ENCODE results near the gene WSB1.

GRCh38 chr17:27323538-27324215 is 29.8 kb downstream of the WSB1 start:
- TF ChIP-seq CTCF (IDR thresholded peaks at IDR 0.05; ENCODE audit: borderline replicate concordance, extremely low read depth, low read length, poor library complexity, severe bottlenecking) (no peak), EZH2 (IDR thresholded peaks at IDR 0.05; ENCODE audit: borderline replicate concordance, low read depth, low read length, severe bottlenecking) (no peak)

Data from DND-41 (cell line).